Keratinocyte (primary cell): ENCODE measurements around the gene SNX14.

Source experiments
- EZH2 ChIP-seq: IDR thresholded peaks from one replicate; pipeline ENCODE4 v1.6.1; 2012; ENCODE audit warnings: inconsistent platforms, mild to moderate bottlenecking, low read length, moderate library complexity
- TF ChIP-seq, protein P1 (sequence below), 3 experiments: IDR thresholded peaks in 1 of 3; conservative IDR thresholded peaks in 1 of 3; optimal IDR thresholded peaks in 1 of 3; 2 replicates in 2 of 3; 3 replicates in 1 of 3; pipeline versions ENCODE3 to v1.5.1; 2011; ENCODE audit warnings: low read length in 3 of 3, mild to moderate bottlenecking in 3 of 3, moderate library complexity in 2 of 3, control low read depth in 1 of 3, inconsistent platforms in 1 of 3; ENCODE audit not compliant: insufficient read depth in 2 of 3; ENCODE audit errors: extremely low read depth in 1 of 3

DNA sequence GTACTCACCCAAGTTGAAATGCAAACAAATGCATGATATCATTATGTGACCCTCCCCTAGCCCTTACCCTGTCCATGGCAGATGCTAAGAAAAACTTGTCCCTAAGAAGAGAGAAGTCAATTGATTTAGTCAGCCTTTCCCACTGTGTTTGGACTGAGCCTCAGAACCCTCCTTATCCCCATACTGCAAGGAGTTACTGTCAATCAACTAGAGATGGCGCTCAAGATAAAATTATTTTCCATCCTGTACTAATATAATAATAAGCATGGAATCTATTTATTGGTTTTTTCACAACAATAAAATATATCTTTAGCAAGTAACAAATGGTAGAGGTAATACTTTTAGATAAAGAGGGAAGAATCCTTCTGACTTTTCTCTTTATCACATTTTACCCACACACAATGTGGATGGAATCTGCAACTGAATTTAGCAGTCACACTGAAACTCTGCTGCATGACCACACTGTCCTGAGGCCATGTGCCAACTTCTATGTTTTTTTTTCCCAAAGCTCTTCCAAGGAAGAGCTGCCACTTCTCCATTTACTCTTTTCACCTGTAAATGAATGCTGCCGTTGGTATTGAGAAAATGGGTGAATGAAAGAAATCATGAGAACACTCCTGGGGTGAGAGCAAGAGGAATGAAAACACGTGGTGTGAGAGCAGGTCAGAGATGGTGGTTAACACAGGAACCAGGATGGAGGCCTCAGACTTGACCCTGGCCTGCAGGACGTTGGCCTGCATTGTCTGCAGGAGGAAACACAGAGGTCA, 133.3 kb downstream of the SNX14 start:
- TF ChIP-seq, protein P1, sequence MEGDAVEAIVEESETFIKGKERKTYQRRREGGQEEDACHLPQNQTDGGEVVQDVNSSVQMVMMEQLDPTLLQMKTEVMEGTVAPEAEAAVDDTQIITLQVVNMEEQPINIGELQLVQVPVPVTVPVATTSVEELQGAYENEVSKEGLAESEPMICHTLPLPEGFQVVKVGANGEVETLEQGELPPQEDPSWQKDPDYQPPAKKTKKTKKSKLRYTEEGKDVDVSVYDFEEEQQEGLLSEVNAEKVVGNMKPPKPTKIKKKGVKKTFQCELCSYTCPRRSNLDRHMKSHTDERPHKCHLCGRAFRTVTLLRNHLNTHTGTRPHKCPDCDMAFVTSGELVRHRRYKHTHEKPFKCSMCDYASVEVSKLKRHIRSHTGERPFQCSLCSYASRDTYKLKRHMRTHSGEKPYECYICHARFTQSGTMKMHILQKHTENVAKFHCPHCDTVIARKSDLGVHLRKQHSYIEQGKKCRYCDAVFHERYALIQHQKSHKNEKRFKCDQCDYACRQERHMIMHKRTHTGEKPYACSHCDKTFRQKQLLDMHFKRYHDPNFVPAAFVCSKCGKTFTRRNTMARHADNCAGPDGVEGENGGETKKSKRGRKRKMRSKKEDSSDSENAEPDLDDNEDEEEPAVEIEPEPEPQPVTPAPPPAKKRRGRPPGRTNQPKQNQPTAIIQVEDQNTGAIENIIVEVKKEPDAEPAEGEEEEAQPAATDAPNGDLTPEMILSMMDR (optimal IDR thresholded peaks at IDR 0.05 in 1 of 3, IDR thresholded peaks at IDR 0.05 in 1 of 3, conservative IDR thresholded peaks at IDR 0.05 in 1 of 3; ENCODE audit: extremely low read depth in 1 of 3, insufficient read depth in 2 of 3, low read length in 3 of 3): no peak
- TF ChIP-seq EZH2: no peak
